A172 (cell line): Measurements from ENCODE around the gene UTRN. TPM values are rescaled to one million over a fixed set of nuclear protein-coding genes. Genes with fewer than 3 reads are reported as not detected.
A peak's percentile ranks its signal among the peaks of the same experiment; 100 is the strongest.

ENCODE experiments used
- DNase-seq: peaks from one replicate; pipeline ENCODE4 v3.0.0-alpha.2; 2015; ENCODE audit warnings: low spot score
- total RNA-seq: library from RNA; depleted of rRNA; stranded (reverse); fragments of >200 nt; shearing (Covaris generic); gene quantifications from 2 replicates; pipeline ENCODE4 v1.2.3, GENCODE V29; 2014

UTRN gene
- total RNA-seq, 1 experiment from 2014 or later, result 37.0 TPM

- no peak for DNase-seq
These were observed 28.9 kb downstream of the UTRN start for GRCh38 chr6:144314003-144314485.

DNA sequence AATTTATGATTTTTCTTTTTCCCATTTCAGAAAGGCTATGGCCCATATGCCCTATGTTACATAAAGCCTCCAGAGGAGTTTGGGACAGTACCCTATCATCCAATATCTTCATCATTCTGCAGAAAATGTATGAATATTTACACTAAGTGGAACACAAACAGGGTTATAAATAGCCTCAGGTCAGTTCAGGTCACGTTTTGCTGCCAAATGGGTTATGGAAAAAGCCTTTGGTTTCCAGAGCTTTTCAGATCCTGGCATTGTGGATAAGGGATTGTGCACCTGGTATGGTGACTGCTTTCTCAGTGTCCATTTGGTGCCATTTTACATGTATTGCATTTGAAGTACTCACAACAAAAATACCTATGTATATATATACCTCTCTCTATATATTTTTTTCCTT, 29.4 kb downstream of the UTRN start:
- DNase-seq, result no peak

GRCh38 chr6:144315226-144315980, 30.3 kb downstream of the UTRN start:
- DNase-seq, result no peak

DNA sequence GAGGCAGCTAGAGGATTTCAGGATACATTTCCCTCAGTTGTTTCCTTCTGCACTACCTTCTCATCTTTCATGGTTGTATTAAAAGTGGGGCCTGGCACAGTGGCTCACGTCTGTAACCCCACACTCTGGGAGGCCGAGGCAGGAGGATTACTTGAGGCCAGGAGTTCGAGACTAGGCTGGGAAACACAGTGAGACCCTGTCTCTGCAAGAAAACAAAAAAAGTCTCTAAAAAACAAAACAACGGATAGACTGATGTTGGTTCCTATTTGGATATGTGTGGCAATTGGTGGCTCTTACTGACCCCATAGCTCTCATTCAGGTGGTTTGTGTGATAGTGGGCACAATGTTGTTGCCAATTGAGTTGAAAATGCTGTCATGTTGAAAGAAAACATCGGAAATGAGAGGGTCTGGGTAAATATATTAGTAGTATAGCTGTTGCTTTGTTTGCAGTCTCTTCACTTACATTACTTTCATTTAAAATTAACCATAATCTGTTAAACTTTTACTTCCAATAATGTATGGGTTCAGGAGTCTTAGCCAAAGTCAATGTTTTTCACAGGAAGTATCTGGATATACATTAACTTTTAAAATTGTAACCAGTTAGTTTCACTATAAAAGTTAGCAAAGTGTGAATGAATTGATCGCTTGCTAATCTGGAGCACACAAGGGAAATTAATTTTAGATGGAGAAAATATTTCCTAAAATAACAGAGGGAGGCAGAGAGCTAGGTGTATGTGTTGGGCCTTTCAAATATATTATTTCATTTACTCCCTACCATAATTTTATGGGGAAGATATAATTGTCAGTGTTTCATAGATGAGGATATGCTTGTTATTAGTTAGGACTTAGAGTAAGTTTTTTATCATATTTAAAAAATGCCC, 31.1 kb downstream of the UTRN start:
- no peak for DNase-seq

GRCh38 chr6:144316862-144317195, 31.7 kb downstream of the UTRN start:
- DNase-seq, result no peak

DNA sequence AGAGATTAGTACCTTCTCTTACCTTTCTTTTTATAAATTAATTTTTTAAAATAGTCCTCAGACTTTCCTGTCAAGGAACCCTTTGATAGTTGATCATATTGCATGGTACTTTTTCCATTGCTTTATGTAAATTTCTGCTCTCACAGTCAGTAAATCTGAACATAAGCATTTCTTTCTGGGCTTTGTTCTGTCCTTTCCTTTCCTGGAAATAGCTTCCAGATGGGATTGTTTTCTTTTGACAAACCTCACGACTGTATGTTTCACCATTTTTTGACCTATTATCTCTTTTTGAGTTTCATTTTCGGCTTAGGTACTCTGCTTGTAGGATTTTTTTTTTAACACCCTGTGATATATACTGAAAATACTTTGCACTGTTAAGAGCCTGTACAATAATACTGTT, 32.6 kb downstream of the UTRN start:
- DNase-seq, result no peak

GRCh38 chr6:144319211-144319610, 34.1 kb downstream of the UTRN start:
- no peak for DNase-seq

DNA sequence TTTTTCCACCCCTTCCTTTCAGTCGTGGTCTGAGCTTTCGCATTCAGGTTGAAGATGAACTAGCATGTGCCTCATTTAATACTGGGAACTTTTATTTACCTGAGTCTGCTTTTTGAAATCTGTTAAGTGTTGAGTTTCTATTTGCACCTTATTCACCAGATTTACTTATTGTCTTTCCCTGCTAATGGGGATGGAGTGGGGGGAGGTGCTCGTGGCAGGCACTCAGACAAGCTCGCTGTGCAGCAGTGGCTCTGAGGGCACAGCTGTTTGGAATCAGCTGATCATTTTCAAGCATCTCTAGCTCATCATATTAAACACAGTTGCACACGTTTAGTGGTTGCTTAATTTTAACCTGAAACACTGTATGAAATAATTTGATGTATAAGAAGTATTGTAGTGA, 35.6 kb downstream of the UTRN start:
- DNase-seq, result no peak

- DNase-seq, result peak; percentile 36
These were observed 36.9 kb downstream of the UTRN start for GRCh38 chr6:144321839-144322591.

DNA sequence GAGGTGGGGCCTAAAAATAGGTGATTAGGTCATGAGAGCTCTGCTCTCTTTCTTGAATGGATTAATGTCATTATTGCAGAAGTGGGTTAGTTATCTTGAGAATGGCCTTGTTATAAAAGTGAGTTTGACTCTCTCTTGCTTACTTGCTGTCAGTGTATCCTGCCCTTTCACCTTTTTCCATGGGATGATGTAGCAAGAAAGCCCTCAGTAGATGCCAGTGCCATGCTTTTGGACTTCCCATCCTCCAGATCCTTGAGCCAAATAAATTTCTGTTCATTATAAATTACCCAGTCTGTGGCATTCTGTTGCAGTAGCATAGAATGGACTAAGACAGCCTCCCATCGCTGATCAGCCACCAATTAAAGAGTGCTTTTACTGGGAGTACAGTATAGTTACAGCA, 40.1 kb downstream of the UTRN start:
- DNase-seq, result no peak

DNA sequence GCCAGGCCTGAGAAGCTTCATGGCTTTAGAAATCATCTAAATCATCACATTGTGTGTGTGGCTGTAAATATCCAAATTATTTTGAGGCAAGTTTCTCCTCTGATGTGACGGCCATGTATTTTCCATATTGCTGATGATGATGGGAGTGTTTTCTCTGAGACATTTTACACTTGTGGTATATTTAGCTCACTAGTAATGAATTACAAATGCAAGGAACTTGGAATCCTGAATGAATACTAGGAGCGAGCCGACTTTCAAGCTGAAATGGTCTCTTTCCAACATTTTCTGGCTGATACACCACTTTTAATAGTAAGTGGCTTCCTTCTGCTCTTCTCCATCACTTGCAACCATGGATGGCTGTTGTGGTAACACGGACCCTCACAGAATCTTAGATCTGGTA, 41.3 kb downstream of the UTRN start:
- no peak for DNase-seq

DNA sequence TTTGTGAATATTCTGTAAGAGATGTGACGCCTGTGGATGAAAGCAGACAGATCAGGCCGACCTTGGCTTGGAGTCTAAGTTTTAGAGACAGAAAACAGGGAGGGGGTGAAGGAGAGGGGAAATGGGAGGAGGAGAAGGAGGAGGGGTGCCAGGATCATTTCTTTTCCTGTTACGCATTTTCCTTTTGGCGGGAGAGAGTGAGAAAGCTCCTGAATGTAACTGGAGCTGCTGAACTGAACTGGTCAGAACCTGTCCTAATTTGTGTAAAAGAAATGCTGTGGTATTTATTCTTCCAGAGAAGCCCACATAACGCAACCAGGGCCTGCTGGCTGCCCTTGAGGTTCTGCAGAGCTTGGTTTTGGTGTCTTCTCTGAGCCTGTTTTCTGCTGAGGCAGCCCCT, 41.9 kb downstream of the UTRN start:
- no peak for DNase-seq

DNA sequence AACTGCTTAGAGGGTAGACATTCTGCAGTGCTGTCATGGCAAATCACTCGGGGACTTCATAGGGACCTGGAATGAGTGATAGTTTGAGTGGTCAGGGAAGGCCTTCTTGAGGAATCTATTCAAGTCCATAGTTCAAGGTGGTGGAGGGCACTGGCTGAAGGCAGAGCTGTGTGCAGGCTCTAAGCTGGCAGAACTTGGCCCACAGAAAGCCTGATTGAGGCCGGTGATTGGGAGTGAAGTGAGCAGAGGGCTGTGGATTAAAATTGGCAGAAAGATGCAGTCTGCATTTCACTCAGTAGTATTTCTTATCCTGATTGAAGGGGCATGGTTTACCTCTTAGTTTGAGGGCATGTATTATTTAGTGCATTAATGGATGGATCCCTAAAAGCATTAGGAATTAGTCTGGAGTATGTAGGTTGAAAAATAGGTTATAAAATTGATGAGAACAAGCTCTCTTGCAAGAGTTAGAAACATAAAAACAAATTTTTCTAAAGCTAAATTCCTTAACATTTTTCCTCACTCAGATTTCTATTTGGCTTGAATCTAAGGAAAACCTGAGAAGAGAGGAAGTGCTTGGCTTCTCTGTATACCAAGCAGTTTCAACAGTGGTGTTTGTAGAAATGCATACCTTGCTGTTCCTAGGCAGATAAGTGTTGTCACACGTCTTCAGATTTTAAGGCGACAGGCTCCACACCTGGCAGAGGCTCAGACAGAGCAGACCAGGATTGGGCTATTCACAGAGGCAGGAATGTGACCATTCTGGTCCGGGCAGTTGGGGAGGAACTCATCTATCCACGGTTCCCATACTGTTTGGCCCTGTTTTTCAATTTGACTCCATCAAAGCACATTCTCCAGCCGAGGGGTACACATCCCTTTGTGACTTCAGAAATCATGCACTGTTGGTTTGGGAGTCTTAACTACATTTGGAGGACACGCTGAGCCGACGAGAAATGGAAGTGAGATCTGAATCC, 45.2 kb downstream of the UTRN start:
- no peak for DNase-seq

GRCh38 chr6:144331491-144331969, 46.4 kb downstream of the UTRN start:
- no peak for DNase-seq

DNA sequence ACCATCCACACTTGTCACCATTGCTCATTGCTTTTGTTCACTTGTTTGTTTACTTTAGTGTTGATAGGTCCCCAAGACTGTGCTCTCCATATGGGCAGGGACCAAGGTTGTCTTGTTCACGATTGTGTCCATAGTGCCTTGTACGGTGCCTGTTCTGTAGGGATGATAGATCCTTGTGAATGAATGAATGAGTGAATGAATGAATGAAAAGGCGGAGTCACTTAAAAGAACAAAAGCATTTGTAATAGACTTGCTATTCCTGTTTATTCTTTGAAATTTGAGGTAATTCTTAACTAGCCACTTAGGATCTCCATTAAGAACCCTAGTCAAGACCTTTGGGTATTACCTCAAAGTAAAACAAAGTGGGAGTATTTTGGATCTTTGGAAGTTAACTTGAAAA, 47.0 kb downstream of the UTRN start:
- DNase-seq, result no peak

- no peak for DNase-seq
These were observed 49.1 kb downstream of the UTRN start for GRCh38 chr6:144334150-144334708.
